Inflammatory macrophage treated with lipopolysaccharide for 4 hours (primary cell): ENCODE measurements around the gene RHOT1.

Experiments used
- DNase-seq: peaks from one replicate; pipeline ENCODE4 v3.0.0-alpha.2; 2020

The RHOT1 gene

GRCh38 chr17:32274643-32275042, 132.3 kb downstream of the RHOT1 start:
- no peak for DNase-seq
